ENCODE results near the gene ARSD.
"Not testable (repeated sequence)": the region's sequence is repeated elsewhere in the genome, so short reads cannot be mapped to it uniquely, and the experiment has no call there.

Gene ARSD

DNA sequence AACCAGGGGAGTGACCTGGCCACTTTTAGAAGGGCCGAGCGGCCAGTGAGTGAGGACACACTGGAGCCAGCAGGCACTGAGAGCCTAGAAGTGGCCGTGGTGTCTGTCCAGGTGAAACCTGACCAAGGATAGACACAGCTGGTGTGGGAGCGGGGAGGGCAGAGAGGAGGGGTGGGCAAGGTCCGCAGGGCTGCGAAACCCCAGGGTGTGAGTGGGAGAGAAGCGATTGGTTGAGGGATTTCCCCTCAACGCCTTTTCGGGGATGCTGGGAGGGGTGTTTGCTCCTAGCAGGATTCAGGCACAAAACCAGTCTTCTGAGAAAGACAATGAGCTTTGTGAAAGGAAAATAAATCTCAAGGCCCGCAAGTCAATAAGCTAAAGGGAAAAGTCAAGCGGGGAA, 33.2 kb upstream of the ARSD start:
- DNase-seq = no peak
- TF ChIP-seq, protein P1, sequence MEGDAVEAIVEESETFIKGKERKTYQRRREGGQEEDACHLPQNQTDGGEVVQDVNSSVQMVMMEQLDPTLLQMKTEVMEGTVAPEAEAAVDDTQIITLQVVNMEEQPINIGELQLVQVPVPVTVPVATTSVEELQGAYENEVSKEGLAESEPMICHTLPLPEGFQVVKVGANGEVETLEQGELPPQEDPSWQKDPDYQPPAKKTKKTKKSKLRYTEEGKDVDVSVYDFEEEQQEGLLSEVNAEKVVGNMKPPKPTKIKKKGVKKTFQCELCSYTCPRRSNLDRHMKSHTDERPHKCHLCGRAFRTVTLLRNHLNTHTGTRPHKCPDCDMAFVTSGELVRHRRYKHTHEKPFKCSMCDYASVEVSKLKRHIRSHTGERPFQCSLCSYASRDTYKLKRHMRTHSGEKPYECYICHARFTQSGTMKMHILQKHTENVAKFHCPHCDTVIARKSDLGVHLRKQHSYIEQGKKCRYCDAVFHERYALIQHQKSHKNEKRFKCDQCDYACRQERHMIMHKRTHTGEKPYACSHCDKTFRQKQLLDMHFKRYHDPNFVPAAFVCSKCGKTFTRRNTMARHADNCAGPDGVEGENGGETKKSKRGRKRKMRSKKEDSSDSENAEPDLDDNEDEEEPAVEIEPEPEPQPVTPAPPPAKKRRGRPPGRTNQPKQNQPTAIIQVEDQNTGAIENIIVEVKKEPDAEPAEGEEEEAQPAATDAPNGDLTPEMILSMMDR (IDR thresholded peaks at IDR 0.05; ENCODE audit: low read depth, low read length) = no peak
- Histone ChIP-seq H3K36me3 (no peaks in the 10 kb centered on the region), H3K27ac (no peak overlapping the region), H3K4me3 (ENCODE audit: low read depth, low read length) (no peak overlapping the region), H3K27me3 (ENCODE audit: insufficient read depth, low read depth, severe bottlenecking) (peaks cover 24% of the 10 kb centered on the region), H3K9me3 (ENCODE audit: severe bottlenecking) (peaks cover 2% of the 10 kb centered on the region)

DNA sequence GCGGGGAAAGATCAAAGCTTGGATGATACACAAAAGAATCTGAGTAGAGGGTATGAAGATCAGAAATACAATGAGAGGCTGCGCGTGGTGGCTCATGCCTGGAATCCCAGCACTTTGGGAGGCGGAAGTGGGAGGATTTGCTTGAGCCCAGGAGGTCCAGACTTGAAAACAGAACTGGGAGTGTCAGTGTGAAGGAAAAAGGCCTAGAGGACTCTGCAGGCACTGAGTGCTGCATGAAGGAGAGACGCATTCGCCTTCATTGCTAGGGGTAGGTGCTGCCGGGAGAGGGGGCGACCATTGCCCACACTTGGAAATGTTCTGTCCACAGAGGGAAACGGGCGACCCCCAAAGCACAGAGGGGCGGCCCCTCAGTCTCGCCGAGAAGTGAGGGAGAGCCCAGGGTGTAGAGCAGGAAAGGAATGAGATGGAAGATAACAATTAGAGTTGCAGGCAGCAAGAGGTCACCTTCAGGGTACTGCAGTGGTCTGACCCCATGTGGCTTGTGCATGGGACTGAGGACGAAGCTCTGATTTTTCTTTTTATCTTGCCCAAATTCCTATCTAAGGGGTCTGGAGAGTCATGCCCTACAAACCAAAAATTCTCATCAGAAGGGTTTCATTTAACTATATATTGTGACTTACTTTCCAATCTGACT, 31.8 kb upstream of the ARSD start:
- no peak overlapping the region for H3K4me3 ChIP-seq (ENCODE audit: low read depth, low read length)
- H3K27ac ChIP-seq = no peak overlapping the region
- no peak for DNase-seq
- peaks cover 2% of the 10 kb centered on the region for H3K9me3 ChIP-seq (ENCODE audit: severe bottlenecking)
- TF ChIP-seq, protein P1 (IDR thresholded peaks at IDR 0.05; ENCODE audit: low read depth, low read length) = no peak
- H3K27me3 ChIP-seq (ENCODE audit: insufficient read depth, low read depth, severe bottlenecking) = peaks cover 24% of the 10 kb centered on the region
- no peaks in the 10 kb centered on the region for H3K36me3 ChIP-seq

DNA sequence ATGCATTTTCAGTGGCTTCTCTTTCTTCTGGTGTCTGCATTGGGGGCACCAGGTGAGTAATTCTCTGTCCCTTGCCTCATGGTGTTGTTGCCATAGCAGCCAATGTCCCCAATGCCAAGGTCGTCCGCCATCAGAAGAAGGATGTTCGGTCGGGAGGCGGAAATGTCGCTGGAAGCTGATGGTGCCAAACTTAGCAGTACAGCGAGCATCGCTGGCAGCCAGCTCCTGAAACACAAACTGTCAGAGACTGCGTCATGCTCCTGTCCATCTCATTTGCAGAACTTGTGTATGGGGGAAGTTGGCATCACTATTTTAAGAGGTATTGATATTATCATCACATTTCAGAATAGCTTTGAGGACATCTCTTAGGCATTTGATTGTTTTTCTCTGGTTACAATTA, 29.1 kb upstream of the ARSD start:
- Histone ChIP-seq H3K36me3 (no peaks in the 10 kb centered on the region), H3K4me3 (ENCODE audit: low read depth, low read length) (no peak overlapping the region), H3K9me3 (ENCODE audit: severe bottlenecking) (peaks cover 2% of the 10 kb centered on the region), H3K27ac (no peak overlapping the region), H3K27me3 (ENCODE audit: insufficient read depth, low read depth, severe bottlenecking) (peaks cover 28% of the 10 kb centered on the region)
- DNase-seq = no peak
- TF ChIP-seq, protein P1 (IDR thresholded peaks at IDR 0.05; ENCODE audit: low read depth, low read length) = no peak

DNA sequence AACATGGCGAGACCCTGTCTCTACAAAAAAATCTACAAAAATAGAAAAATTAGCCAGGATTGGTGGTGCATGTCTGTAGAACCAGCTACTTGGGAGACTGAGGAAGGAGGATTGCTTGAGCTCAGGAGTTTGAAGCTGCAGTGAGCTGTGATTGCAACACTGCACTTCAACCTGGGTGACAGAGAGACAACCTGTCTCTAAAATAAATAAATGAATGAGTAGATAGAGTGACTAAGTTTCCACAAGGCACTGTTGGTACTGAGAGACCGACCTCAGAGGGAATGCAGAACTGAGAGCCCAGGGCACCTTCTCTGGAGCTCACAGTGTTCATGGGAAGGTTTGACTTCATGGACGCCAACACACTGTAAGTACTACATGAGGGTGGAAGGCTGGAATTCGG, 26.7 kb upstream of the ARSD start:
- H3K27me3 ChIP-seq (ENCODE audit: insufficient read depth, low read depth, severe bottlenecking) = peaks cover 24% of the 10 kb centered on the region
- TF ChIP-seq, protein P1 (IDR thresholded peaks at IDR 0.05; ENCODE audit: low read depth, low read length) = no peak
- DNase-seq = no peak
- peaks cover 2% of the 10 kb centered on the region for H3K9me3 ChIP-seq (ENCODE audit: severe bottlenecking)
- no peak overlapping the region for H3K4me3 ChIP-seq (ENCODE audit: low read depth, low read length)
- no peaks in the 10 kb centered on the region for H3K36me3 ChIP-seq
- H3K27ac ChIP-seq = no peak overlapping the region

DNA sequence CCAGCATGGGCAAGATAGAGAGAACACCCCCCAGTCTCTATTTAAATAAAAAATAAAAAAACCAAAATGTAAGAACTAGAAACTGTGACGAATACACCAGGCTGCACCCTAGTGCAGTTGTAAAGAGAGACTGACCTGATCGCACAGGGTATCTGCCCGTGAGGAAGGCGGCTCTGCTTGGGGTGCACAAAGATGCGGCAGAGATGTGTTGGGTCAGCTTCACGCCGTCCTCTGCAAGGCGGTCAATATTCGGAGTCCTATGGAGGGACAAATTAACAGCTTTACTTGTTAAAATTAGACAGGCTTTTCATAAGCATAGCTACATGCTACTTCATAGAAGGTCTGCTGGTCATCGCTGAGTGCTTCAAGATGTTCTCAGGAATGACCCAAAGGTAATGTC, 26.1 kb upstream of the ARSD start:
- TF ChIP-seq, protein P1 (IDR thresholded peaks at IDR 0.05; ENCODE audit: low read depth, low read length) = no peak
- Histone ChIP-seq H3K36me3 (no peaks in the 10 kb centered on the region), H3K27ac (no peak overlapping the region), H3K9me3 (ENCODE audit: severe bottlenecking) (no peaks in the 10 kb centered on the region), H3K27me3 (ENCODE audit: insufficient read depth, low read depth, severe bottlenecking) (peaks cover 20% of the 10 kb centered on the region), H3K4me3 (ENCODE audit: low read depth, low read length) (no peak overlapping the region)
- DNase-seq = no peak

DNA sequence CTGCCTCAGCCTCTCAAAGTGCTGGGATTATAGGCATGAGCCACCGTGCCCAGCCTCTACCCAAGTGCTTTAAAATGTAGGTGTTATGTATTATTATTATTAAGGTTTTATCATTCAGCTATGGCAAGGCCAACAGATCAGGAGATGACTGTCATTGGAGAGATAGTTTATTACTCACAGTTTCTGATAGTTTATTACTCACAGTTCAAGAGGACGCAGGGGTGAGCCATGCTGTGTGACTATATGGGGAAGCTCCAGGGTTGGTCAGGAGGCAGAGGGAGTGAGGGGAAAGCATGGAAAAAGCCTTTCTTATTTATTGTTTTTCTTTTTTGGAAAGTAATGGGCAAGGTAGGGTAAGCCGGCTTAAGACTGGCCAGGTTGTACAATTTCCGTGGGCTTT, 25.4 kb upstream of the ARSD start:
- Histone ChIP-seq H3K4me3 (ENCODE audit: low read depth, low read length) (no peak overlapping the region), H3K27me3 (ENCODE audit: insufficient read depth, low read depth, severe bottlenecking) (peaks cover 18% of the 10 kb centered on the region), H3K36me3 (no peaks in the 10 kb centered on the region), H3K27ac (no peak overlapping the region), H3K9me3 (ENCODE audit: severe bottlenecking) (no peaks in the 10 kb centered on the region)
- TF ChIP-seq, protein P1 (IDR thresholded peaks at IDR 0.05; ENCODE audit: low read depth, low read length) = no peak
- DNase-seq = no peak

DNA sequence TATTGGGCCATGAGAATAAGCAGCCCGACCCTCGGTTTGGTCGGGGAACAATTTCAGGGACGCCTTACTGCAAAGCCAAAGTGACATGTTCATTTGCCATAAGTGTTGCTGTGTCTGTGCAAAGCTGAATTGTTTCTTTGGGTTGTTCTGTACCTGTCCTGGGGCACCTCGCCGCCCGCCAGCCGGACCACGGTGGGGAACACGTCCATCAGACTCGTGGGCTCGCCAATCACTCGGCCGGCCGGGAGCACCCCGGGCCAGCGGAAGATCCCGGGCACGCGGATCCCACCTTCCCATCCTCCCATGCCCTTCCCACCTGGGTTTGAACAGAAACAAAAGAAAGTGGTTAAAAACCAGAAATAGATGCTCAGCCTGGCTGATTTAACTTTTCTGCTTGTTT, 8.8 kb upstream of the ARSD start:
- H3K27ac ChIP-seq; DNase-seq; H3K27me3 ChIP-seq (ENCODE audit: insufficient read depth, low read depth, severe bottlenecking); H3K4me3 ChIP-seq (ENCODE audit: low read depth, low read length); H3K36me3 ChIP-seq; H3K9me3 ChIP-seq (ENCODE audit: severe bottlenecking): not testable (repeated sequence)
